NCI-H187 treated with DMSO at 0.1 percent for 48 hours (cell line): Measurements from ENCODE around the gene LRP10.
A peak's percentile ranks its signal among the peaks of the same experiment; 100 is the strongest.

ENCODE experiments used
- DNase-seq: peaks from one replicate; lab custom pipeline; 2025; lab: John Stamatoyannopoulos, UW

LRP10 gene

GRCh38 chr14:22865424-22866405, 5.8 kb upstream of the LRP10 start:
- no peak for DNase-seq

- DNase-seq = no peak
Observed at GRCh38 chr14:22866874-22867273, 4.7 kb upstream of the LRP10 start.

GRCh38 chr14:22870811-22871223, 723 bp upstream of the LRP10 start:
- no peak for DNase-seq

GRCh38 chr14:22872033-22872832, 693 bp downstream of the LRP10 start:
- DNase-seq = no peak

- no peak for DNase-seq
Observed at GRCh38 chr14:22872833-22873520, 1.4 kb downstream of the LRP10 start.

- DNase-seq = no peak
Observed at GRCh38 chr14:22875003-22875747, 3.6 kb downstream of the LRP10 start.

- no peak for DNase-seq
Observed at GRCh38 chr14:22875748-22876319, 4.3 kb downstream of the LRP10 start.

GRCh38 chr14:22877000-22877501, 5.5 kb downstream of the LRP10 start:
- no peak for DNase-seq

GRCh38 chr14:22878271-22879246, 7.0 kb downstream of the LRP10 start:
- no peak for DNase-seq

GRCh38 chr14:22882064-22882463, 10.5 kb downstream of the LRP10 start:
- no peak for DNase-seq

GRCh38 chr14:22882529-22883172, 11.1 kb downstream of the LRP10 start:
- peak; percentile 19 for DNase-seq

- no peak for DNase-seq
Observed at GRCh38 chr14:22883173-22883976, 11.8 kb downstream of the LRP10 start, which contains the start of gene REM2. REM2 (plus strand) TSS chr14:22883222; CDS start chr14:22883288, 66 bp downstream.

- no peak for DNase-seq
Observed at GRCh38 chr14:22884076-22884737, 12.7 kb downstream of the LRP10 start.

GRCh38 chr14:22884738-22885523, 13.4 kb downstream of the LRP10 start:
- no peak for DNase-seq

- DNase-seq = no peak
Observed at GRCh38 chr14:22885975-22886374, 14.4 kb downstream of the LRP10 start.

GRCh38 chr14:22886500-22887259, 15.1 kb downstream of the LRP10 start:
- no peak for DNase-seq
